ENCODE results near the gene FBXO28.

FBXO28 gene

GRCh38 chr1:224084867-224085266 lies 29.0 kb upstream of the FBXO28 start:
- no peak for DNase-seq (ENCODE audit: low read depth, low spot score)
- no peak for TF ChIP-seq CTCF (IDR thresholded peaks at IDR 0.05; ENCODE audit: low read depth, low read length)
- H3K4me3 ChIP-seq (ENCODE audit: low read depth, low read length): no peak overlapping the region
- in situ Hi-C loops (cut with HindIII; ENCODE audit: low sequenced_read_pairs): no loop called here

- no peak for DNase-seq (ENCODE audit: low read depth, low spot score)
- TF ChIP-seq CTCF (IDR thresholded peaks at IDR 0.05; ENCODE audit: low read depth, low read length): no peak
- no peak overlapping the region for H3K4me3 ChIP-seq (ENCODE audit: low read depth, low read length)
- in situ Hi-C loops (cut with HindIII; ENCODE audit: low sequenced_read_pairs): no loop called here
Observed at GRCh38 chr1:224085421-224086108, 28.3 kb upstream of the FBXO28 start.

- no peak for TF ChIP-seq CTCF (IDR thresholded peaks at IDR 0.05; ENCODE audit: low read depth, low read length)
Observed at GRCh38 chr1:224087286-224087794, 26.6 kb upstream of the FBXO28 start.

GRCh38 chr1:224089583-224089982 lies 24.3 kb upstream of the FBXO28 start:
- TF ChIP-seq CTCF (IDR thresholded peaks at IDR 0.05; ENCODE audit: low read depth, low read length): no peak
- in situ Hi-C loops (cut with HindIII; ENCODE audit: low sequenced_read_pairs): no loop called here
- H3K4me3 ChIP-seq (ENCODE audit: low read depth, low read length): no peak overlapping the region

More at GRCh38 chr1:224087286-224087794, 26.6 kb upstream of the FBXO28 start:
- H3K4me3 ChIP-seq (ENCODE audit: low read depth, low read length): no peak overlapping the region
- no peak for DNase-seq (ENCODE audit: low read depth, low spot score)
- in situ Hi-C loops (cut with HindIII; ENCODE audit: low sequenced_read_pairs): no loop called here

GRCh38 chr1:224090116-224090515 lies 23.8 kb upstream of the FBXO28 start:
- H3K4me3 ChIP-seq (ENCODE audit: low read depth, low read length): no peak overlapping the region
- in situ Hi-C loops (cut with HindIII; ENCODE audit: low sequenced_read_pairs): no loop called here
- TF ChIP-seq CTCF (IDR thresholded peaks at IDR 0.05; ENCODE audit: low read depth, low read length): no peak
- no peak for DNase-seq (ENCODE audit: low read depth, low spot score)

More at GRCh38 chr1:224089583-224089982, 24.3 kb upstream of the FBXO28 start:
- DNase-seq (ENCODE audit: low read depth, low spot score): no peak

GRCh38 chr1:224092111-224092510 lies 21.8 kb upstream of the FBXO28 start:
- H3K4me3 ChIP-seq (ENCODE audit: low read depth, low read length): no peak overlapping the region
- no peak for DNase-seq (ENCODE audit: low read depth, low spot score)
- in situ Hi-C loops (cut with HindIII; ENCODE audit: low sequenced_read_pairs): no loop called here
- no peak for TF ChIP-seq CTCF (IDR thresholded peaks at IDR 0.05; ENCODE audit: low read depth, low read length)
